Stimulated activated memory B cell treated with anti-CD40 and anti-IgM and Interleukin-4, amounts not matched to agents 10 μg/mL and 1 μg/mL and 100 μg/mL, for 72 hours (primary cell): ENCODE measurements around the gene PBX1.

Experiments
- ATAC-seq: fragments of 150-1000 bp; cut with Tn5 transposase; 2 replicates; pipeline ENCODE4 v1.10.0; 2021
- H3K27ac Mint-ChIP-seq: one replicate; pipeline ENCODE4 v1.8.0; 2022; ENCODE audit warnings: mild to moderate bottlenecking, mixed read lengths
- H3K27me3 Mint-ChIP-seq: one replicate; pipeline ENCODE4 v1.8.0; 2022; ENCODE audit warnings: mixed read lengths
- H3K36me3 Mint-ChIP-seq: one replicate; pipeline ENCODE4 v1.8.0; 2022; ENCODE audit warnings: mixed read lengths
- H3K4me1 Mint-ChIP-seq: one replicate; pipeline ENCODE4 v1.8.0; 2022; ENCODE audit warnings: mixed read lengths
- H3K4me3 Mint-ChIP-seq: one replicate; pipeline ENCODE4 v1.8.0; 2022; ENCODE audit warnings: mild to moderate bottlenecking, moderate library complexity, mixed read lengths
- H3K9me3 Mint-ChIP-seq: one replicate; pipeline ENCODE4 v1.8.0; 2022; ENCODE audit warnings: mixed read lengths

The PBX1 gene

GRCh38 chr1:164771041-164771618 lies 212.1 kb downstream of the PBX1 start:
- Mint-ChIP-seq H3K36me3 (no peaks in the 10 kb centered on the region), H3K27me3 (no peaks in the 10 kb centered on the region), H3K4me1 (no peaks in the 10 kb centered on the region), H3K4me3 (no peak overlapping the region), H3K9me3 (no peaks in the 10 kb centered on the region), H3K27ac (no peak overlapping the region)
- ATAC-seq, result no peak

DNA sequence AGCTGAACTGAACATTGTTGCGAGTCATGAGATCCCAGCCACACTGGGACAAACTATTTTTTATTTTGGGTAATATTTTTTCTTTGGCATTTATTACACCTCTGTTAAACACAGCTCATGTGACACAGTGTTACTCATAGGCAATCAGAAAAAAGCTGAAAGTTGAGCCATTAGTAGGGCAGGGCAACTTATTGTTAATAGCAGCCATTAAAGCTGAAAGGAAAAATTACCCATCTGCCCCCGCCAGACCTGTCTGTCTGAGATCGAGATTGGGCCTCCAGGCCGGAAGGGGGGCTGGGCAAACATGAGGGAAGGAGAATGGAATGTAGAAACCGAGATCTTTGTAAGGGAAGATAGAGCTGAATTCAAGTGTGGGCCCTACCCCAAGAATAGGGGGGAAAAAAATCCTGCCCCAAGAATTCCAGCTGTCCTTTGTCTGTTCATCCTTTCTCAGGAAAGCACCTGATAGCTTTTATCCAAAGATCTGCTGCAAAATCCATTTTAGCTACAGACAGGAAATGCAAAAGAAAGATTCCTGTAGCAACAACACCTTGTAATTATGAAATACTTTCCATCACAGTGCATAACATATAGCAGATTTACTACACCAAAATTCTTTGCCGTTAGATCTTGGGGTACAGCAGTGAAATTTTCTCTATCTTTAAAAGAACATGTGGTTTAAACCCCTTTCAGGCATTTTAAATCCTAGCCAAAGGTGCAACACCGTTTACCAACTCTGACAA lies 212.8 kb downstream of the PBX1 start:
- no peak for ATAC-seq
- no peaks in the 10 kb centered on the region for H3K4me1 Mint-ChIP-seq
- no peaks in the 10 kb centered on the region for H3K36me3 Mint-ChIP-seq
- no peaks in the 10 kb centered on the region for H3K27me3 Mint-ChIP-seq
- no peak overlapping the region for H3K27ac Mint-ChIP-seq
- H3K4me3 Mint-ChIP-seq, result no peak overlapping the region
- H3K9me3 Mint-ChIP-seq, result no peaks in the 10 kb centered on the region

DNA sequence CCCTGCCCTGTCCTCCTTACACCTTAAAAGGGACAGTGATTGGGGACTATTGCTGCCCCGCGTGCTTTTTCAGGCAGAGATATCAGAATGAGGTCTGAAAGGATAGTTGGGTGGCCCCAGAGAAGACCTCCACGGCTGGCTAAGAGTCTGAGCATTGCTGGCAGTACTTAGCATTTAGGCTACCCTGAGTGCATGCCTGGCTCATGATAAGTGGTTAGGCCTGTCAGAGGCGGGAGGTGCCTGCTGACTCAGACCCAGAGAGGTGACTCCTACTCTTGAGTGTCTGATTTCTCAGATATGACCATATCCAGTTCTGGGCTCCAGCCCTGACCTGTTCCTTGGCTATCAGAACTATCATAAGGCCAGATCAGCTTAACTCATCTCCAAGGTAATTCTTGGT lies 213.7 kb downstream of the PBX1 start:
- Mint-ChIP-seq H3K4me1 (no peaks in the 10 kb centered on the region), H3K36me3 (no peaks in the 10 kb centered on the region)
- ATAC-seq, result peak; percentile 59

GRCh38 chr1:164773102-164773501 lies 214.1 kb downstream of the PBX1 start:
- Mint-ChIP-seq H3K27ac (no peak overlapping the region), H3K4me3 (no peak overlapping the region), H3K27me3 (no peaks in the 10 kb centered on the region), H3K36me3 (no peaks in the 10 kb centered on the region), H3K9me3 (no peaks in the 10 kb centered on the region), H3K4me1 (no peaks in the 10 kb centered on the region)
- ATAC-seq, result no peak

More for the DNA sequence above, 213.7 kb downstream of the PBX1 start:
- Mint-ChIP-seq H3K4me3 (no peak overlapping the region), H3K9me3 (no peaks in the 10 kb centered on the region), H3K27me3 (no peaks in the 10 kb centered on the region), H3K27ac (no peak overlapping the region)

GRCh38 chr1:164774413-164774812 lies 215.4 kb downstream of the PBX1 start:
- Mint-ChIP-seq H3K27me3 (no peaks in the 10 kb centered on the region), H3K9me3 (no peaks in the 10 kb centered on the region), H3K27ac (no peak overlapping the region), H3K4me3 (no peak overlapping the region), H3K36me3 (no peaks in the 10 kb centered on the region), H3K4me1 (no peaks in the 10 kb centered on the region)
- ATAC-seq, result no peak

DNA sequence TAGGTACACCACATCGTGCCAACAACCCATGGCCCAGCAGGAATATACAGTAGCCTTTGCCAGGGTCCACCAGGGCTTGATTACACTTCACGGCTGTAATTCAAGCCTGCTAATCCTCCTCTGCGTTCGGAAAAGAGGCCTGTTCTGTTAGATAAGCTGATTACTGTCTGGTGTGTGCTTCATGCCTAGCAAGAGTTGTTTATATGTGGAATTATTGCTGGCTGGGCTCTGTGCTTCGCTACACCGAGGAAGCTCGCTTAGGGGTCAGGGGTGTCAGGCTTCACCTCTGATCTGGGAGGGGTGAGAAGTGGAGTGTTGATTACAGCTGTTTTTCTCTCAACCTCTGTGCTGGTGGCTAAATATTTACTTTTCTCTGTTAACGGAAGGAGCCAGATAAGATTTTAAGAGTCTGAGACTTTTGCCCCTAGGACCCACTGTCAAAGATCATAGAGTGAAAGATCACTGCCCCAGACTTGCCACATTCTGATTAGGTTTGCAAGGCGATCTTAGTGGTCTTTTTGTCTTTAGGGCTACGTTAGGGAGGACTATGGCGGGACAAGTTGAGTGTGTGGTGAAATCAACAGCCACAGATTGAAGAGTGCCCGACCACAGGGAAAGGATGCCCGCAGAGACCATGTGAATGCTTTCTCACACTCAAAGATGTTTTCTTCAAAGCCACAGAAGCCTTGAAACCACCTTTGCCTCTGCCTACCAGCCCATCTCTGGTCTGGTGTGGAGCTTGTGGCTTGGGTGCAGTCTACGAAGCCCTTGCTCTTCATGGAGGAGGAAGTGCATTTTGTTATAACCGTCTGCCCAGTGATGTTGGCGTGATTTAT lies 216.1 kb downstream of the PBX1 start:
- Mint-ChIP-seq H3K27ac (no peak overlapping the region), H3K4me3 (no peak overlapping the region), H3K9me3 (no peaks in the 10 kb centered on the region), H3K36me3 (no peaks in the 10 kb centered on the region), H3K27me3 (no peaks in the 10 kb centered on the region), H3K4me1 (no peaks in the 10 kb centered on the region)
- ATAC-seq, result no peak

DNA sequence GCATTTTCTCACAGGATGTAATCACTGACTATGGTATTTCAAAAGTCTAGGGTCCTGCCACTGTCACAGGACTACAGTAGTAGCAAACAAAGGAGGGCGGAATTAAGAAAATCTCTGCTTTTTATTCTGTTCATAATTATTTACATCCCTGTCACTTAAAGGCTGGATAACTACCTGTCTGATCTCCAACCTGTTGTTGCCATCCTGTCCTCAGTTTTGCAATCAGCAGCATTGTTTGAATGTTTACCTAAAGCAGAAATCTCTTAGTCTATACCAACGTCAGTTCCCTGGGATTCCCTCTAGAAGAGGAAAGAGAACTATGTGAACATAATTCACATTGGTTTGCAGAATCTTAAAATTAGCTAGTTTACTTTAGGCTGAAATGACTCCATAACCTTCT lies 218.5 kb downstream of the PBX1 start:
- Mint-ChIP-seq H3K27ac (no peak overlapping the region), H3K9me3 (no peaks in the 10 kb centered on the region), H3K4me1 (no peaks in the 10 kb centered on the region), H3K4me3 (no peak overlapping the region), H3K36me3 (no peaks in the 10 kb centered on the region), H3K27me3 (no peaks in the 10 kb centered on the region)
- ATAC-seq, result no peak

DNA sequence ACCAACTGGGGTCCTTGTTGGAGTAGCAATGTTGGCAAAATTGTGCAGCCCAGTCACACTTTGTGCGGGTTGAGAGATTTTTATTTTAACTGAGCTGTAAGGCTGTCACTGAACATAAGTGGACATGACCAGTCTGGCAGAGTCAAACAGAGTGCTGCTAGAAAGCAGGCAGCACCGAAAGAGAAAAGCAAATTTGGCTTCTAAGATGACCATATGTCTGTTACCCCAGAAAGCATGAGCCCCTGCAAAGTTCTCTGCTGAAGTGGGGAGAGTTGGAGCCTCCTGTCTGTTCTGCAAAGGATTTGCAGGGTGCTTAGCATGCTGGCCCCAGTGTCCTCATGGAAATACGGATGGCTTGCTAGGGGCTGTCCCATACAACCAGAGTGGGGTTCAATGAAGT lies 220.4 kb downstream of the PBX1 start:
- Mint-ChIP-seq H3K27me3 (no peaks in the 10 kb centered on the region), H3K4me1 (no peaks in the 10 kb centered on the region), H3K4me3 (no peak overlapping the region), H3K36me3 (no peaks in the 10 kb centered on the region), H3K9me3 (no peaks in the 10 kb centered on the region), H3K27ac (no peak overlapping the region)
- ATAC-seq, result no peak

DNA sequence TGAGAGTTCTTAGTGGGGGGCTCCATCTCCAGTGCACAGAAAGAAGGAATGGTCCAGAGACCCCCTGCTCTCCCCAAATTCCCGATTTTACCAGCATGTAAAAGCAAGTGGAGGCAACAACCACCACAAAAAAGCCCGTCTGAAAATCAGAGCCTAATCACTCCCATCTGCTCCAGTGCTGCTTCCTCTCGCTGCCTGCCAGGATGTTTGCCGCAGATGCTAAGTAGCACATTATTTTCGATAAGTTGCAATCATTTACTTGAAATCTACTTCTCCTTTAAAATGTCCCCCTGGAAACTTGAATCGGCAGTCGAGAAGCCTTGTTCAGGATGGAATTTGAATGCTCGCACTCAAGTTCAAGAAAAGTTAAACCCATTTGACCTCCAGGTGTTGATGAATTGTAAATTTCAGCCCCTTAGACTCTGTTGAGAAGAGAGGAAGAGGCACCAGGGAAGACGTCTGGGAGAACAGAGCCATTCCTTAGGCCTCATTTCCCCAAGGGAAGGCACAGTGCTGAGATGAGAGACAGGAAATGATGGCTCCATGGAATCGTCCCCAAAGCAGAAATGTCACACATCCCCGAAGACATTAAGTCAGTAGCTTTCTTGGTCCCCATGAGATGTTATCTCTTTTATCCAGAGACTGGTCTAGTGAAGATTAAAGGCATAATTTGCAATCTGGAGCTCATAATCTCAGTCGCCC lies 221.3 kb downstream of the PBX1 start:
- H3K4me1 Mint-ChIP-seq, result no peaks in the 10 kb centered on the region
- no peak overlapping the region for H3K27ac Mint-ChIP-seq
- no peaks in the 10 kb centered on the region for H3K27me3 Mint-ChIP-seq
- H3K36me3 Mint-ChIP-seq, result no peaks in the 10 kb centered on the region
- no peak for ATAC-seq
- H3K9me3 Mint-ChIP-seq, result no peaks in the 10 kb centered on the region
- H3K4me3 Mint-ChIP-seq, result no peak overlapping the region

- Mint-ChIP-seq H3K9me3 (no peaks in the 10 kb centered on the region), H3K36me3 (no peaks in the 10 kb centered on the region), H3K27ac (no peak overlapping the region), H3K4me3 (no peak overlapping the region), H3K4me1 (no peaks in the 10 kb centered on the region), H3K27me3 (no peaks in the 10 kb centered on the region)
- no peak for ATAC-seq
Observed at GRCh38 chr1:164780863-164781262, 221.9 kb downstream of the PBX1 start.

- no peak for ATAC-seq
- no peaks in the 10 kb centered on the region for H3K27me3 Mint-ChIP-seq
- H3K4me3 Mint-ChIP-seq, result no peak overlapping the region
- no peak overlapping the region for H3K27ac Mint-ChIP-seq
- no peaks in the 10 kb centered on the region for H3K9me3 Mint-ChIP-seq
- no peaks in the 10 kb centered on the region for H3K36me3 Mint-ChIP-seq
- no peaks in the 10 kb centered on the region for H3K4me1 Mint-ChIP-seq
Observed at GRCh38 chr1:164781972-164782371, 223.0 kb downstream of the PBX1 start.

DNA sequence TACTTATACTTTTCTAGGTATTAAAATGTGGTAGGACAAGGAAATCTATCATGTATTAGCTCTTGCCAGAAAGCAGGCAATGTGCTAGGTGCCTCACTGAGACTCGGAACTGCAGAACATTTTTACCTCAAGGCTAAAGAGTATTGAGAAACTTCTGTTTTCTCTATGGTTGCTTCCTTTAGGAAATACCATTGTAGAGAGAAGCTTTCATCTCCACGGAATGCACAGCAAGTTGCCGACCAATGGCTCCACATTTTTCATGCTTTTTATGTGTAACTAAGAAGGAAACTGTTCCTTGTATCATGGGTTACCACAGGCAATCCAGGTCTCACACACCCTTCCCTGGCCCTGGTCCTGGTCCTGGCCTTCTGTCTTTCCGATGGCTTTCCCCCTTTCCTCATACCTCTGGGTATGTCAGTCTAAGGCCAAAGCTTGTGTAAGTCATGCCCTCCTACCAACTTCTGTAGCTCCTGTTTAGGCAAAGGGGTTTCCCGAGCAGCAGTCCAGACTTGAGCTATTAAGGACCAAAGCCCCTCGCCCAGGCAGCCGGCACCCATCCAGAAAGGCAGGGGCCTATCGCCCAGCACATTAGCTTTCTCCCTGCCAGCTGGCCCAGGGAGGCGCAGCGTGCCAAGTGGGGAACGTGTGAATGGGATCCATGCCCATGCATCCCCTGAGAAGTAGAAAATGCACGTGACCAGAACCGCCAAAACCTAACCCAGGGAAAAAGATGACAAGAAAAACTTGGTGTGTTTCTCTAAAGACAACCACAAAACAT lies 225.0 kb downstream of the PBX1 start:
- no peak overlapping the region for H3K27ac Mint-ChIP-seq
- H3K36me3 Mint-ChIP-seq, result no peaks in the 10 kb centered on the region
- no peak overlapping the region for H3K4me3 Mint-ChIP-seq
- H3K27me3 Mint-ChIP-seq, result no peaks in the 10 kb centered on the region
- no peaks in the 10 kb centered on the region for H3K4me1 Mint-ChIP-seq
- no peaks in the 10 kb centered on the region for H3K9me3 Mint-ChIP-seq
- ATAC-seq, result no peak

- ATAC-seq, result no peak
- Mint-ChIP-seq H3K27ac (no peak overlapping the region), H3K36me3 (no peaks in the 10 kb centered on the region), H3K9me3 (no peaks in the 10 kb centered on the region), H3K27me3 (no peaks in the 10 kb centered on the region), H3K4me3 (no peak overlapping the region), H3K4me1 (no peaks in the 10 kb centered on the region)
Observed at GRCh38 chr1:164784960-164785359, 226.0 kb downstream of the PBX1 start.

- no peaks in the 10 kb centered on the region for H3K36me3 Mint-ChIP-seq
- no peaks in the 10 kb centered on the region for H3K9me3 Mint-ChIP-seq
- H3K27me3 Mint-ChIP-seq, result peaks cover 6% of the 10 kb centered on the region
- no peaks in the 10 kb centered on the region for H3K4me1 Mint-ChIP-seq
- ATAC-seq, result no peak
- H3K4me3 Mint-ChIP-seq, result no peak overlapping the region
- no peak overlapping the region for H3K27ac Mint-ChIP-seq
Observed at GRCh38 chr1:164785841-164786534, 227.0 kb downstream of the PBX1 start.
